GM19328 (cell line): ENCODE measurements around the gene PALD1.

Source experiments
- ATAC-seq: cut with Tn5 transposase; IDR thresholded peaks from one replicate; pipeline ENCODE4 v1.9.1; 2021; ENCODE audit warnings: mild to moderate bottlenecking, moderate library complexity; ENCODE audit not compliant: unreplicated experiment

PALD1 gene

GRCh38 chr10:70587045-70587658 lies 108.6 kb downstream of the PALD1 start:
- ATAC-seq = no peak

GRCh38 chr10:70588255-70588654 lies 109.7 kb downstream of the PALD1 start:
- no peak for ATAC-seq

DNA sequence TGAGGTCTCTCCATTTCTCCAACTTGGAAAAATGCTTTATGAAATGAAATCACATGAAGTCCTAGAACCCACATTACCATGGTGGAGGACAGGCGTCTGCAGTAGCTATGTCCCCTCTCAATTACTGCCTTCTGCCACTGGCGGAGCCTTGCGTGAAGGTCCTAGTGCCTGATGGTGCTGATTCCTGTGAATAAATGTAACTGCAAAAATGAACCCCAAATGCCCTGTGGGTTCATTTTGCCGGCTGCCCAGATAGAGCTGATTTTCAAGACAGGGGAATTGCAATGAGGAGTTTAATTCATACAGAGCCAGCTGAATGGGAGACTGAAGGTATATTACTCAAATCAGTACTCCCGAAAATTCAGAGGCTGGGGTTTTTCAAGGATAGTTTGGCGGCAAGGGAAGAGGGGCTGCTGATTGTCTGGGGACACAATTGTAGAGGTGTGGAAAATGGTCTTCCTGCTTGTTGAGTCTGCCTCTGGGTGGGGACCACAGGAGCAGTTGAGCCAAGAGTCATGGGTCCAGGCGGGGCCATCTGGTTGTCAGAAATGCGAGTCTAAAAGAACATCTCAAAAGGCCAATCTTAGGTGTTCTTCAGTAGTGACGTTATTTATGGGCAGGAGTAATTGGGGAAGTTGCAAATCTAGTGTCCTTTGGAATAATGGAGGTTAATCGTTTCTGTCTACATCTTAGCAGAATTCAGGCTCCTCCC lies 110.4 kb downstream of the PALD1 start:
- ATAC-seq = no peak

GRCh38 chr10:70589762-70590654 lies 111.4 kb downstream of the PALD1 start:
- ATAC-seq = no peak

GRCh38 chr10:70590655-70591416 lies 112.3 kb downstream of the PALD1 start:
- ATAC-seq = no peak

- ATAC-seq = no peak
Observed at GRCh38 chr10:70592186-70592735, 113.7 kb downstream of the PALD1 start.

DNA sequence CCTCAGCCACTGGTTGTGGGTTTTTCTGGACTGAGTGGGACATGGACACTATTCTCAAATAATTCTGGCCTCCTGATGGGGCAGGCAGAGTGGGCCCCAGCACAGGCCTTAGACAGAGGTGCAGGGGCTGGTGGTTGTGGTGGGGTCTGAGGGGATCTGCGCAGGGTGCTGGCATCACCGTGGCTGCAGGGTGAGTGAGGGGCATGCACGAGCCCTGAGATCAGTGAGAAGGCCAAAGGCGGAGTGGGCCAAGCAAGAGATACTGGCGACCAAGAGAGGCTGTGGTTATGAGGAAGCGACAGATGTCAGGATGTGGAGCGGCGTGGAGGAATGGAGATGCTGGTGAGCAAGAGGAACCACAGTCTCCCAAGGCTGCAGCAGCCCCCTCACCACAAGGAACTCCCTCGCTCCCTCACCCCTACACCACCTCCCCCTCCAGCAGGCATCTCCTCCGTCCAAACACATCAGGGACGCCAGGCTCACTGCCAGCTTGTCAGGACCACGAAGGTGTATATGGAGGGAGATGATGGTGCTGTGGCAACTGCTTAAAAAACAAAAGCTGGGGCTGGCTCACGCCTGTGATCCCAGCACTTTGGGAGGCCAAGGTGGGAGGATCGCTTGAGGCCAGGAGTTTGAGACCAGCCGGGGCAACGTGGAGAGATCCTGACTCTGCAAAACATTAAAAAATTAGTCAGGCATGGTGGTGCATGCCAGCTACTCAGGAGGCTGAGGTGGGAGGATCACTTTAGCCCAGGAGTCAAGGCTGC lies 114.4 kb downstream of the PALD1 start:
- no peak for ATAC-seq

DNA sequence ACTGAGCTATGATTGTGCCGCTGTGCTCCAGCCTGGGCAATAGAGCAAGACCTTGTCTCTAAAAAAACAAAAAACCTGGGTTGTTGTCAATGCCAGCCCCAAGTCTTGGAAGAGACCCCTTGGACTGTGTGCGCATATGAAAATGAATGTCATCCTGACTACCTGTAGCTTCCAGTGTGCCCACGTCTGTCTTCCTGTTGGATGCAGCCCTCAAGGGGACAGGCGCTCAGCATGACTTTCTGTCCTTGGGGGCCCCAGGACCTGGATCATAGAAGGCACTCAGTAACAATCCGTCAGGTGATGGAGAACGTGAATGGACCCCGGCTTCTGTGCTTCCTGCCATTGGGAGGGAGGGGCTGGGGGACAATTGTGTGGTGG lies 114.9 kb downstream of the PALD1 start:
- ATAC-seq = no peak

DNA sequence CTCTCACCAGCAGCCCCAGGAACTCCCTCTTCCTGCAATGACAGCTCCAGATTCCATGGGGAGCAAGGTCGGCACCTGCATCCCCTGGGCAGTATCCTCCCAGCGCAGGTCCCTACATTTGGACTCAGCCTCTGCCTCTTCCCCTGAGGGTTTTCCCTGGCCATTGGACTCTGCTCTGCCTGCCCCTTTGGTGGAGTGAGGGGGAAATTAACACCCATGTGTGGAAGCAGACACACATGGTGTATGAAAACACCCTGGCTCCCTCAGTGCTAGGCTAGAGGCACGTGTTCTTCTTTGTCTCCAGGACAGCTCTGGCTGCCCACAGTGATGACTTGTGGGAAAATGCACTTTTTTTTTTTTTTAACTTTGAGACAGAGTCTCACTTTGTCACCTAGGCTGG lies 115.6 kb downstream of the PALD1 start:
- no peak for ATAC-seq

GRCh38 chr10:70595566-70596016 lies 117.0 kb downstream of the PALD1 start:
- no peak for ATAC-seq

- ATAC-seq = no peak
Observed at GRCh38 chr10:70596110-70596798, 117.7 kb downstream of the PALD1 start.

- ATAC-seq = no peak
Observed at GRCh38 chr10:70596860-70597809, 118.6 kb downstream of the PALD1 start.

DNA sequence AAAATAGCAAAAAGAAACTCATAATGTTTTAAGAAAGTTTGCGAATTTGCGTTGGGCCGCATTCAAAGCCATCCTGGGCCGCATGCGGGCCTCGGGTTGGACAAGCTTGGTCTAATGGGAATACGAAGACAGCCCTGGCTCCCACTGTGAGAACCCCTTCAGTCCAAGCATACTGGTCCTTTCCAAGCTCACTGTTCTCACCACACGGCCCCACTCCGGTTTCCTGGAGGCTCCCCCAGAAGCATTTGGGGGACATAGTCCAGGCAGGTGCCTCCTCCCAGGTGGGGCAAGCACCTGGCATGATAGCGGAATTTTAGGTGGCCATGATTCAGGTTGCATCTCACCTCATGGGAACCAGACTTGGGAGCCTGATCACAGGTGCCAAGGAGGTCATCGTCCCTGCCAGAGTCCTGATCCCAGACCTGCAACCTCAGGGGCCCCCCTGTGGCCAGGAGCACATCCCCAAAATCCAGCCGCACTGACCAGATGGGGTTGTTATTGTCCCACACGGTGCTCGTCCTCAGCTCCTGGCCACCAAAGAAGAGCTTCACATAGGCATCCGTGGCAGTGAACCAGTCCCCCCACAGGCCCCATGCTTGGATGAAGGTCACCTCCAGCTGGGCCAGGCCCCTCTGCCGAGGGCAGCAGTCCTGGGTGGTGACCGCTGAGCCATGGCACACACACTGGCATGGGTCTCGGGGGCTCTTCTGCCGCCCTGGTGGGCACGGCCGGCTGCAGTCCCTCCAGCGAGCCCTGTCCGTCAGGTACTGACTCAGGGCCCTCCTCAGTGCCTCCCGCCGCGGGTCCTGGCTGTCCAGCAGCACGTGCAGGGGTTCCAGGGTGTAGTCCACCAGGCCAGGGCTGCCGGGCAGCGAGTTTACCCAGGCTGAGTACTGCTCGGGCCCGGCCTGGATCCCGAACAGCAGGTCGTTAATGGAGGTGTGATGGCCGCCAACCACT lies 119.6 kb downstream of the PALD1 start:
- no peak for ATAC-seq

DNA sequence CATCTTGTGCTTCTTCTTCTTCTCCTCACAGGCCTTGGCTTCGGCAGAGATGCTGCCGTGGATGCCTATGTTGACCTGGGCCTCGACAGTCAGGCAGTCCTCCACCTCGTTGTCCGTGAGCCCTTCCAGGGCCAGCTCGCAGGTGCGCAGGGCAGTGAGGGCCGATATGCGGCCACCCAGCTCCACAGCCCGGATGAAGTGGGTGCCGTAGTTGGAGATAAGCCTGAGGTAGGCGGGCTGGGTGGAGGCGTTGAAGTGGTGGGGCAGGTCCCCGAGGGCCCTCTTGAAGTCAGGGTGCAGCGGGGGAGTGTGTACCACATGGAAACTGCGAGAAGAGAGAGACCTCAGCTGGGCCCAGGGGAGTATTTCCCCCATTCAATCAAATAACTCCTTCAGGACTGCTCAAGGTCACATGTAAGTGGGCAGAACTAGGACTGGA lies 120.3 kb downstream of the PALD1 start:
- ATAC-seq = no peak

DNA sequence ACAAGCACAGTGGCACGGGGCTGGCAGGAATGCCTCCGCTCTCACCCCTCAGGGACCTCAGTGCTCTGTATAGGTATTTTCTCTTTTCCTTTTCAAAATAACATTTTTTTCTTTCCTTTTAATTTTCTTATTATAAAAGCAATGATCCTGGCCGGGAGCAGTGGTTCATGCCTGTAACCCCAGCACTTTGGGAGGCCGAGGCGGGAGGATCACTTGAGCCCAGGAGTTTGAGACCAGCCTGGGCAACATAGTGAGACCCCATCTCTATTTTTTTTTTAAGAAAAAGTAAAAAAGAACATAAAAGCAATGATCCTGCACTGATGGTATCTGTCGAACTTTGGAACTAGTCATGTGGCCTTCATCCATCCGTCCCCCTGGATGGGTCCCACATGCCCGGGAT lies 120.8 kb downstream of the PALD1 start:
- ATAC-seq = no peak

GRCh38 chr10:70599791-70600190 lies 121.2 kb downstream of the PALD1 start:
- ATAC-seq = no peak
